Activated B cell treated with CpG ODN at 0.5 μM for 24 hours (primary cell): ENCODE data around the gene NTN3. TPM values are rescaled to one million over a fixed set of nuclear protein-coding genes. Genes with fewer than 3 reads are reported as not detected.
A peak's percentile ranks its signal among the peaks of the same experiment; 100 is the strongest.

Experiments
- ATAC-seq: fragments of 200-7000 bp; cut with Tn5 transposase; one replicate; pipeline ENCODE4 v1.10.0; 2021; ENCODE audit warnings: low read depth, mild to moderate bottlenecking, moderate library complexity
- CTCF ChIA-PET: fragments of 350-600 bp; sonication (Branson Sonifier 250); formaldehyde crosslinking; loops from one replicate; lab custom pipeline; 2021; ENCODE audit warnings: antibody characterized with exemption; lab: Charles Lee
- POLR2A ChIA-PET: fragments of 350-600 bp; sonication (Branson Sonifier 250); formaldehyde crosslinking; loops from one replicate; lab custom pipeline; 2021; ENCODE audit warnings: antibody characterized with exemption; lab: Charles Lee
- DNase-seq: peaks from one replicate; pipeline ENCODE4 v3.0.0; 2022
- H3K27ac Mint-ChIP-seq: one replicate; pipeline ENCODE4 v1.8.0; 2020; ENCODE audit warnings: mixed read lengths
- H3K27me3 Mint-ChIP-seq: one replicate; pipeline ENCODE4 v1.8.0; 2021; ENCODE audit warnings: mixed read lengths
- H3K36me3 Mint-ChIP-seq: one replicate; pipeline ENCODE4 v1.8.0; 2021; ENCODE audit warnings: low read depth, mixed read lengths
- H3K4me1 Mint-ChIP-seq: one replicate; pipeline ENCODE4 v1.8.0; 2021; ENCODE audit warnings: mixed read lengths
- H3K4me3 Mint-ChIP-seq: one replicate; pipeline ENCODE4 v1.8.0; 2020; ENCODE audit warnings: mild to moderate bottlenecking, mixed read lengths
- H3K9me3 Mint-ChIP-seq: one replicate; pipeline ENCODE4 v1.8.0; 2020; ENCODE audit warnings: mixed read lengths
- CTCF ChIP-seq: fragments of 200-600 bp; IDR thresholded peaks from one replicate; pipeline ENCODE4 v1.8.0; 2022; ENCODE audit warnings: antibody characterized with exemption, mild to moderate bottlenecking
- intact Hi-C: fragments of 100-400 bp; cut with micrococcal nuclease; formaldehyde crosslinking; loops from one replicate; pipeline ENCODE4 v1.15.1; 2024
- total RNA-seq: library from RNA; stranded (reverse); gene quantifications from 2 replicates; pipeline ENCODE4 v1.2.3, GENCODE V29; 2022

The NTN3 gene
- total RNA-seq, 1 donor from 2014 or later: not detected

- ATAC-seq: no peak
- no peaks in the 10 kb centered on the region for H3K9me3 Mint-ChIP-seq
- intact Hi-C loops: no loop called here
Observed at GRCh38 chr16:2516391-2517240, 45.5 kb downstream of the NTN3 start.

DNA sequence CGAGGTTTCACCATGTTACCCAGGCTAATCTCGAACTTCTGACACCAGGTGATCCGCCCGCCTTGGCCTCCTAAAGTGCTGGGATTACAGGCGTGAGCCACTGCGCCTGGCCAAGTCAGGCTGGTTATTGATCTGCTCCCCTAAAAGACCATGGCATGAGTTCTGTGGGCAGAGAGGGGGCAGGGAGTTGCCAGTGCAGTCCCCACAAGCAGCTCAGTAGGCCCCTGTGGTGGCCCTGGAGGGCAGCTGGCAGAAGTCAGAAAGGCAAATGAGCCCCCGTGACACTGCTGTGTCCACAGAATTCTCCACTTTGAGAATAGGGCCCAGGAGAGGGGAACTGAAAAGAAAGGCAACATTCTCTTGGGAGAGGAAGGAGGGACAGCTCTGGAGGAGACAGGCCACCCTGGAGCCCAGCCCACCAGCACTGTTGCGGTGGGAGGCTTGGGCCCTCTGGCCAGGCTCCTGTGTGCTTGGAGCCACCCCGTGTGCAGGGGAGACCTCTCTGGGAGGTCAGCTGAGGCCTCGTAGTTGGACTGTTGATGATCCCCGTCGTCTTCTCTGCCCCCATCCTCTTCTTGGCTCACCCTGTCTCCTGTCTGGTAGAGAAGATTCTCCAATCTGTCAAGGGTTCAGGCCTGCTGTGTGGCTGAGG lies 47.0 kb downstream of the NTN3 start:
- H3K27me3 Mint-ChIP-seq: no peaks in the 10 kb centered on the region
- peaks cover 44% of the 10 kb centered on the region for H3K36me3 Mint-ChIP-seq
- POLR2A ChIA-PET: interaction anchor here (1.2 to 1.4 kb wide), 2 partner anchors 11 to 13 kb away, joined by 3 to 4 read pairs; partner anchors contain the start of gene CEMP1
- H3K4me1 Mint-ChIP-seq: peaks cover 66% of the 10 kb centered on the region
- peak overlapping the region; percentile 94 for H3K4me3 Mint-ChIP-seq
- no peak for DNase-seq
- CTCF ChIA-PET: no interaction called here
- H3K9me3 Mint-ChIP-seq: no peaks in the 10 kb centered on the region
- intact Hi-C loops: no loop called here
- H3K27ac Mint-ChIP-seq: no peak overlapping the region
- ATAC-seq: no peak
- no peak for TF ChIP-seq CTCF

More at GRCh38 chr16:2516391-2517240, 45.5 kb downstream of the NTN3 start:
- Mint-ChIP-seq H3K36me3 (peaks cover 39% of the 10 kb centered on the region), H3K4me1 (peaks cover 78% of the 10 kb centered on the region), H3K4me3 (peak overlapping the region; percentile 94), H3K27ac (peak overlapping the region; percentile 88), H3K27me3 (no peaks in the 10 kb centered on the region)
- CTCF ChIA-PET: interaction anchor here (1.8 kb wide), 1 partner anchor 9 kb away, joined by 5 read pairs; no protein-coding TSS in a partner anchor
- DNase-seq: no peak
- no peak for TF ChIP-seq CTCF
- POLR2A ChIA-PET: interaction anchor here (0.7 to 4.0 kb wide), 6 partner anchors 10 to 1035 kb away, joined by 3 to 38 read pairs (median 6); partner anchors contain the start of genes CEMP1, PDPK1 and RPS2

- no peaks in the 10 kb centered on the region for H3K27me3 Mint-ChIP-seq
- H3K4me3 Mint-ChIP-seq: peak overlapping the region; percentile 57
- no peaks in the 10 kb centered on the region for H3K9me3 Mint-ChIP-seq
- DNase-seq (no peak), ATAC-seq (no peak)
- CTCF ChIA-PET: interaction anchor here (1.4 to 1.9 kb wide), 2 partner anchors 9 to 12 kb away, joined by 6 to 7 read pairs; no protein-coding TSS in a partner anchor
- intact Hi-C loops: no loop called here
- H3K4me1 Mint-ChIP-seq: peaks cover 65% of the 10 kb centered on the region
- H3K27ac Mint-ChIP-seq: peak overlapping the region; percentile 86
- H3K36me3 Mint-ChIP-seq: peaks cover 52% of the 10 kb centered on the region
- POLR2A ChIA-PET: interaction anchor here (1.0 to 1.9 kb wide), 7 partner anchors 10 to 364 kb away, joined by 3 to 76 read pairs (median 4); partner anchors contain the start of genes CEMP1 and TRAF7
- TF ChIP-seq CTCF: no peak
Observed at GRCh38 chr16:2518823-2519710, 48.0 kb downstream of the NTN3 start.

DNA sequence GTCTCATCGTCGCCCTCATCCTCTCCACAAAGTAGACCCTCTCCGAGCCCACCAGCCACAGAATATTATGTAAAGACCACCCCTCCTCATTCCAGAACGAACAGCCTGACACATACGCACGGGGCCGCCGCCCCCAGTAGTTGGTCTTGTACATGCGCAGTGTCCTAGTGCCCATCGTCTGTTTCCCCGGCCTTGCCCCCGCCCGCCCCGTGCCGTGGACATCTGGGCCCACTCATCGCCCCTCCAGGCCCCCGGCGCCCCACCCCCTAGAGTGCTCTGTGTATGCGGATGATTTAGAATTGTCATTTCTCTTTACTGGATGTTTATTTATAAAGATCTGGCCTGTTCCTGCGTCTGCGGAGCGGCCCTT lies 48.6 kb downstream of the NTN3 start:
- POLR2A ChIA-PET: interaction anchor here (0.7 to 2.0 kb wide), 12 partner anchors 8 to 1068 kb away, joined by 3 to 76 read pairs (median 6); partner anchors contain the start of genes CEMP1, PDPK1, TBC1D24 and TRAF7
- H3K9me3 Mint-ChIP-seq: no peaks in the 10 kb centered on the region
- no peak for TF ChIP-seq CTCF
- CTCF ChIA-PET: interaction anchor here (1.4 to 1.9 kb wide), 2 partner anchors 10 to 13 kb away, joined by 6 to 7 read pairs; no protein-coding TSS in a partner anchor
- peak overlapping the region; percentile 75 for H3K4me3 Mint-ChIP-seq
- intact Hi-C loops: loop anchor here (1.0 kb wide), 1 partner anchor 13 kb away; no protein-coding TSS in a partner anchor
- peak overlapping the region; percentile 86 for H3K27ac Mint-ChIP-seq
- DNase-seq (no peak), ATAC-seq (no peak)
- H3K36me3 Mint-ChIP-seq: peaks cover 56% of the 10 kb centered on the region
- H3K4me1 Mint-ChIP-seq: peaks cover 66% of the 10 kb centered on the region
- no peaks in the 10 kb centered on the region for H3K27me3 Mint-ChIP-seq
